ENCODE measurements around the gene C10orf143. TPM values are rescaled to one million over a fixed set of nuclear protein-coding genes. Genes with fewer than 3 reads are reported as not detected.

C10orf143 gene
- total RNA-seq, 1 donor = 2.5 TPM

GRCh38 chr10:130020651-130021382 is 89.8 kb downstream of the C10orf143 start:
- DNase-seq (ENCODE audit: insufficient read length, low spot score, missing footprints) = peak; percentile 66
- Histone ChIP-seq H3K4me2 (ENCODE audit: insufficient read depth, low read length) (peak overlapping the region; percentile 55), H2AFZ (ENCODE audit: low read length) (peak overlapping the region; percentile 84)

DNA sequence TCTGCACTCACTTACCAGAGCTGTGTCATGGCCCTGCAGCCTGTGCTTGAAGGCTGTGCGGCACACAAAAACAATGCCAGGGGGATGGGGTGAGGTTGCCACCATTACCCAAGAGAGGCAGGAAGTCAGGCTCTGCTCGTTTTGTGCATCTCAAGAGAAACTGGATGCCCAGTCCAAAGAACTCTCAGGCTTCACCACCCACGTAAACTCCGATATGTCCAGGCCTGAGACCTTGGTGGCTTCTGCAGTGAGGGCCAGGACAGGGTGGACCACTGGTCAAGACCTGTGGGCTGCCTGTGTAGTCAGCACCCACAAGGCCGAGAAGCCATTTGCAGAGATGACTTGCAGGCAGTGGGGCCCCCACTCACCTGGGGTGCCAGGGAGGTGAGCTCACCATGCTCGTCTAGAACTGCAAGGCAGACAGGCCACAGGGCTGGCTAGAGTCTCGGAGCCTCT is 91.9 kb downstream of the C10orf143 start:
- Histone ChIP-seq H2AFZ (ENCODE audit: low read length) (no peak overlapping the region), H3K4me3 (ENCODE audit: insufficient read depth, low read length) (no peak overlapping the region), H3K4me2 (ENCODE audit: insufficient read depth, low read length) (no peak overlapping the region), H3K79me2 (ENCODE audit: insufficient read depth, low read length) (no peaks in the 10 kb centered on the region), H3K9me3 (ENCODE audit: low read depth, low read length) (no peaks in the 10 kb centered on the region), H4K20me1 (ENCODE audit: insufficient read depth, low read length) (no peaks in the 10 kb centered on the region), H3K27ac (ENCODE audit: low read depth, low read length) (no peak overlapping the region), H3K36me3 (ENCODE audit: insufficient read depth, low read length) (no peaks in the 10 kb centered on the region), H3K27me3 (ENCODE audit: insufficient read depth, low read length) (no peaks in the 10 kb centered on the region), H3K4me1 (ENCODE audit: insufficient read depth, low read length) (peaks cover 33% of the 10 kb centered on the region)
- TF ChIP-seq, protein P1, sequence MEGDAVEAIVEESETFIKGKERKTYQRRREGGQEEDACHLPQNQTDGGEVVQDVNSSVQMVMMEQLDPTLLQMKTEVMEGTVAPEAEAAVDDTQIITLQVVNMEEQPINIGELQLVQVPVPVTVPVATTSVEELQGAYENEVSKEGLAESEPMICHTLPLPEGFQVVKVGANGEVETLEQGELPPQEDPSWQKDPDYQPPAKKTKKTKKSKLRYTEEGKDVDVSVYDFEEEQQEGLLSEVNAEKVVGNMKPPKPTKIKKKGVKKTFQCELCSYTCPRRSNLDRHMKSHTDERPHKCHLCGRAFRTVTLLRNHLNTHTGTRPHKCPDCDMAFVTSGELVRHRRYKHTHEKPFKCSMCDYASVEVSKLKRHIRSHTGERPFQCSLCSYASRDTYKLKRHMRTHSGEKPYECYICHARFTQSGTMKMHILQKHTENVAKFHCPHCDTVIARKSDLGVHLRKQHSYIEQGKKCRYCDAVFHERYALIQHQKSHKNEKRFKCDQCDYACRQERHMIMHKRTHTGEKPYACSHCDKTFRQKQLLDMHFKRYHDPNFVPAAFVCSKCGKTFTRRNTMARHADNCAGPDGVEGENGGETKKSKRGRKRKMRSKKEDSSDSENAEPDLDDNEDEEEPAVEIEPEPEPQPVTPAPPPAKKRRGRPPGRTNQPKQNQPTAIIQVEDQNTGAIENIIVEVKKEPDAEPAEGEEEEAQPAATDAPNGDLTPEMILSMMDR (IDR thresholded peaks at IDR 0.05; ENCODE audit: extremely low read depth, low read depth, low read length) = no peak
- peak; percentile 85 for DNase-seq (ENCODE audit: insufficient read length, low spot score, missing footprints)

More at GRCh38 chr10:130020651-130021382, 89.8 kb downstream of the C10orf143 start:
- Histone ChIP-seq H3K36me3 (ENCODE audit: insufficient read depth, low read length) (no peaks in the 10 kb centered on the region), H3K4me3 (ENCODE audit: insufficient read depth, low read length) (no peak overlapping the region), H3K4me1 (ENCODE audit: insufficient read depth, low read length) (peaks cover 33% of the 10 kb centered on the region), H3K27me3 (ENCODE audit: insufficient read depth, low read length) (no peaks in the 10 kb centered on the region), H3K79me2 (ENCODE audit: insufficient read depth, low read length) (no peaks in the 10 kb centered on the region), H3K27ac (ENCODE audit: low read depth, low read length) (peak overlapping the region; percentile 93), H3K9me3 (ENCODE audit: low read depth, low read length) (no peaks in the 10 kb centered on the region), H4K20me1 (ENCODE audit: insufficient read depth, low read length) (no peaks in the 10 kb centered on the region)
- TF ChIP-seq, protein P1 (IDR thresholded peaks at IDR 0.05; ENCODE audit: extremely low read depth, low read depth, low read length) = no peak

GRCh38 chr10:130018265-130018664 is 92.4 kb downstream of the C10orf143 start:
- H4K20me1 ChIP-seq (ENCODE audit: insufficient read depth, low read length) = no peaks in the 10 kb centered on the region
- H3K4me2 ChIP-seq (ENCODE audit: insufficient read depth, low read length) = no peak overlapping the region
- no peak overlapping the region for H3K4me3 ChIP-seq (ENCODE audit: insufficient read depth, low read length)
- TF ChIP-seq, protein P1 (IDR thresholded peaks at IDR 0.05; ENCODE audit: extremely low read depth, low read depth, low read length) = no peak
- no peaks in the 10 kb centered on the region for H3K79me2 ChIP-seq (ENCODE audit: insufficient read depth, low read length)
- H2AFZ ChIP-seq (ENCODE audit: low read length) = no peak overlapping the region
- H3K4me1 ChIP-seq (ENCODE audit: insufficient read depth, low read length) = peaks cover 33% of the 10 kb centered on the region
- no peaks in the 10 kb centered on the region for H3K36me3 ChIP-seq (ENCODE audit: insufficient read depth, low read length)
- no peaks in the 10 kb centered on the region for H3K9me3 ChIP-seq (ENCODE audit: low read depth, low read length)
- peak; percentile 96 for DNase-seq (ENCODE audit: insufficient read length, low spot score, missing footprints)
- H3K27ac ChIP-seq (ENCODE audit: low read depth, low read length) = no peak overlapping the region
- H3K27me3 ChIP-seq (ENCODE audit: insufficient read depth, low read length) = no peaks in the 10 kb centered on the region

DNA sequence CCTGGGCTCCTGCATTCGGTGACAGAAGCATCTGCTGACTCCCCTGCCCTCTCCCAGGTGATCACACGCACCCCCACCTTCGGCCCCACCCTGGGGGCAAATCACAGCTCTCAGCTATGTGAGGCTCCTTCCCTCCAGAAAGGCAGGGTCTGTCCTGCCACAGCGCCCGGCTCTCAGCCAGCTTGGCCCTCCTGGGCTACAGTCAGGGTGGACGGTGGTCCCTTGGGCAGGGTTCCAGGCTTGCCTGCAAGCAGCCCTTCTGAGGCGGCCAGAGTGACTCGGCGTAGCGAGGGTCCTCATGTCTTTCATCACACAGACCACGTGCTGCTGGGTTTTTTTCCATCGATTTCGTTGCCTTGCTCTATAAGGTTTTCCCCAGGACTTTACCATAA is 93.0 kb downstream of the C10orf143 start:
- Histone ChIP-seq H3K4me1 (ENCODE audit: insufficient read depth, low read length) (peaks cover 27% of the 10 kb centered on the region), H3K4me3 (ENCODE audit: insufficient read depth, low read length) (no peak overlapping the region), H3K27ac (ENCODE audit: low read depth, low read length) (no peak overlapping the region), H3K27me3 (ENCODE audit: insufficient read depth, low read length) (no peaks in the 10 kb centered on the region), H3K79me2 (ENCODE audit: insufficient read depth, low read length) (no peaks in the 10 kb centered on the region), H3K4me2 (ENCODE audit: insufficient read depth, low read length) (no peak overlapping the region), H3K36me3 (ENCODE audit: insufficient read depth, low read length) (no peaks in the 10 kb centered on the region), H3K9me3 (ENCODE audit: low read depth, low read length) (no peaks in the 10 kb centered on the region), H4K20me1 (ENCODE audit: insufficient read depth, low read length) (no peaks in the 10 kb centered on the region), H2AFZ (ENCODE audit: low read length) (no peak overlapping the region)
- TF ChIP-seq, protein P1 (IDR thresholded peaks at IDR 0.05; ENCODE audit: extremely low read depth, low read depth, low read length) = no peak
- peak; percentile 31 for DNase-seq (ENCODE audit: insufficient read length, low spot score, missing footprints)
